ENCODE results near the gene EIF3J. TPM values are rescaled to one million over a fixed set of nuclear protein-coding genes. Genes with fewer than 3 reads are reported as not detected.

Gene EIF3J
- total and polyA plus RNA-seq, 3 donors from 2014 or later, result 33.4 to 65.6 (median 60.3) TPM

- no peak overlapping the region for H3K4me3 ChIP-seq
- no peaks in the 10 kb centered on the region for H3K4me1 ChIP-seq
- DNase-seq, result no peak
- no peaks in the 10 kb centered on the region for H3K36me3 ChIP-seq (ENCODE audit: low read depth, missing control alignments)
- WGBS, 2 donors, result 82 to 91% methylated on average over 5 of the region's 5 CpGs
- no peak overlapping the region for H3K27ac ChIP-seq
- no peak for TF ChIP-seq POLR2A (IDR thresholded peaks at IDR 0.05)
- TF ChIP-seq, protein P1, sequence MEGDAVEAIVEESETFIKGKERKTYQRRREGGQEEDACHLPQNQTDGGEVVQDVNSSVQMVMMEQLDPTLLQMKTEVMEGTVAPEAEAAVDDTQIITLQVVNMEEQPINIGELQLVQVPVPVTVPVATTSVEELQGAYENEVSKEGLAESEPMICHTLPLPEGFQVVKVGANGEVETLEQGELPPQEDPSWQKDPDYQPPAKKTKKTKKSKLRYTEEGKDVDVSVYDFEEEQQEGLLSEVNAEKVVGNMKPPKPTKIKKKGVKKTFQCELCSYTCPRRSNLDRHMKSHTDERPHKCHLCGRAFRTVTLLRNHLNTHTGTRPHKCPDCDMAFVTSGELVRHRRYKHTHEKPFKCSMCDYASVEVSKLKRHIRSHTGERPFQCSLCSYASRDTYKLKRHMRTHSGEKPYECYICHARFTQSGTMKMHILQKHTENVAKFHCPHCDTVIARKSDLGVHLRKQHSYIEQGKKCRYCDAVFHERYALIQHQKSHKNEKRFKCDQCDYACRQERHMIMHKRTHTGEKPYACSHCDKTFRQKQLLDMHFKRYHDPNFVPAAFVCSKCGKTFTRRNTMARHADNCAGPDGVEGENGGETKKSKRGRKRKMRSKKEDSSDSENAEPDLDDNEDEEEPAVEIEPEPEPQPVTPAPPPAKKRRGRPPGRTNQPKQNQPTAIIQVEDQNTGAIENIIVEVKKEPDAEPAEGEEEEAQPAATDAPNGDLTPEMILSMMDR (IDR thresholded peaks at IDR 0.05), result no peak
- intact Hi-C loops (cut with DNase I; ENCODE audit: low total_unique reads), result no loop called here
- H3K9me3 ChIP-seq, result no peaks in the 10 kb centered on the region
- H3K27me3 ChIP-seq, result no peaks in the 10 kb centered on the region
Observed at GRCh38 chr15:44588541-44588940, 51.6 kb downstream of the EIF3J start.

DNA sequence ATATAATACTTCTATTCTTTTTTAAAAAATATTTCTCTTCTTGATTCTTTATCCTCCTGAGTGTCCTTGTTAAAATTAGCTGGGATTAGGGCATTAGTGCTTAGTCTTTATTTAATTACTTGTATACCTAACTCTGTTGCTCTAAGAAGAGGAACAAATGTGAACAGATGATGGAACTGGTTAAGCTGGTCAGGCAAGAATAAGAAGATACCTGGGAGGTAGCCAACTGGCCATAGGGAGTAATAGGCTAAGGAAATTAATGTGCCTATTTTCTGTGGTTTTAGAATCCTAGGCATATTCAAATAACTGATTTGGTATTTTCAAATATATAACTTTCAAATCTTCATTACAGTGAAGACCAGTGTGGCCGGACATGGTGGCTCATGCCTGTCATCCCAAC lies 54.4 kb downstream of the EIF3J start:
- no peak overlapping the region for H3K4me3 ChIP-seq
- H3K9me3 ChIP-seq, result no peaks in the 10 kb centered on the region
- TF ChIP-seq POLR2A (IDR thresholded peaks at IDR 0.05), result no peak
- TF ChIP-seq, protein P1 (IDR thresholded peaks at IDR 0.05), result no peak
- no peak overlapping the region for H3K27ac ChIP-seq
- 100% methylated on average over 1 of the region's 1 CpG for WGBS, 2 donors
- no peaks in the 10 kb centered on the region for H3K27me3 ChIP-seq
- no peaks in the 10 kb centered on the region for H3K36me3 ChIP-seq (ENCODE audit: low read depth, missing control alignments)
- intact Hi-C loops (cut with DNase I; ENCODE audit: low total_unique reads), result no loop called here
- DNase-seq, result no peak
- H3K4me1 ChIP-seq, result no peaks in the 10 kb centered on the region

DNA sequence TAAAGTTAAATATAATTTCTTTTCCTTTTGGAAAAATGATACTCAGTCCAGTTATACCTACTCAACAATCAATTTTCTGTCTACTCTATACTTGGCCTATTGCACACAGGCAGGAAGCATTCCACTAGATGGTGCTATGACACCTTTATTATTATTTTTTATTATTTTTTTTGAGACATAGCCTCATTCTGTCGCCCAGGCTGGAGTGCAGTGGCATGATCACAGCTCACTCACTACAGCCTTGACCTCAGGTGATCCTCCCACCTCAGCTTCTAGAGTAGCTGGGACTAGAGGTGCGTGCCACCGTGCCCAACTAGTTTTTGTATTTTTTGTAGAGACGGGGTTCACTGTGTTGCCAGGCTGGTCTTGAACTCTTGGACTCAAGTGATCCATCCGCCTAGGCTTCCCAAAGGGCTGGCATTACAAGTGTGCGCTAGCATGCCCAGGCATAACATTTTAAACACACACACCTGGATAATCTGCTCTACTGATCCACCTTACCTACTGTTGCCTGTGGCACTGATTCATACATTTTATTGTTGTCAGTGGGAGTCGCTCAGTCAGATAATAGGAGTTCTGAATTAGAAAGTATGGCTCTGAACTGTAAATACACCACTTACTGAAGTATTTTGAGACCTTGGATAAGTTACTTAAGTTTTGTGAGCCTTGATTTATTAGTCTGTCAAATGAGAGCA lies 56.2 kb downstream of the EIF3J start:
- H3K27me3 ChIP-seq, result no peaks in the 10 kb centered on the region
- H3K4me1 ChIP-seq, result no peaks in the 10 kb centered on the region
- no peak overlapping the region for H3K4me3 ChIP-seq
- DNase-seq, result no peak
- no peaks in the 10 kb centered on the region for H3K36me3 ChIP-seq (ENCODE audit: low read depth, missing control alignments)
- H3K27ac ChIP-seq, result no peak overlapping the region
- intact Hi-C loops (cut with DNase I; ENCODE audit: low total_unique reads), result no loop called here
- TF ChIP-seq, protein P1 (IDR thresholded peaks at IDR 0.05), result peak in 1 of 3 experiments; percentile 35
- no peak for TF ChIP-seq POLR2A (IDR thresholded peaks at IDR 0.05)
- no peaks in the 10 kb centered on the region for H3K9me3 ChIP-seq
- 76 to 82% methylated on average over 7 of the region's 7 CpGs for whole genome bisulfite sequencing, 2 donors

DNA sequence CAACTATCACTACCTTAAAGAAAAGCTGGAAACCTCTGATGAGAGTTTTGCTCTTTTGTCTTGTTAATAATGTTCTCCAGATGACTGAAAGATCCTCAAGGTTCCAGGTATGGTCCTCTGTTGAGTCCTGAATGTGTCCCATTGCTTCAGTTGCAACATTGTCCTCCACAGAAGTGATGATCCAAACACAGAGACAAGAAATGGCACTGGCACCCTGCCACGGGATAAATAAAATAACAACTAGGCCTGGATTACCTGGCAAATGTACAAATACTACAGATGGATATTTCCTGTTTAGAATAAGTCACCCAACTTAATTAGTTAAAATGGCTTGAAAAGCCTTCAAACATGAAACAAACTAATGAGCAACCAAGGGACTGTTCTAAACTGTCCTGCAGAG lies 58.3 kb downstream of the EIF3J start:
- 63 to 64% methylated on average over 1 of the region's 1 CpG for WGBS, 2 donors

More for the DNA sequence above, 58.3 kb downstream of the EIF3J start:
- no peaks in the 10 kb centered on the region for H3K36me3 ChIP-seq (ENCODE audit: low read depth, missing control alignments)
- no peak for DNase-seq
- no peaks in the 10 kb centered on the region for H3K4me1 ChIP-seq
- H3K9me3 ChIP-seq, result no peaks in the 10 kb centered on the region
- no peak overlapping the region for H3K4me3 ChIP-seq
- H3K27me3 ChIP-seq, result no peaks in the 10 kb centered on the region
- intact Hi-C loops (cut with DNase I; ENCODE audit: low total_unique reads), result no loop called here
- no peak overlapping the region for H3K27ac ChIP-seq
- TF ChIP-seq, protein P1 (IDR thresholded peaks at IDR 0.05), result no peak
- TF ChIP-seq POLR2A (IDR thresholded peaks at IDR 0.05), result no peak

Data from testis (tissue), 3 donors.